ENCODE measurements around the gene HNMT.

- TF ChIP-seq CTCF (IDR thresholded peaks at IDR 0.05) (no peak), EZH2 (IDR thresholded peaks at IDR 0.05; ENCODE audit: borderline replicate concordance, insufficient read depth, low read depth, low read length, poor library complexity, severe bottlenecking) (no peak)
Observed at GRCh38 chr2:137946227-137946626, 18.0 kb upstream of the HNMT start.

Data from B cell (primary cell).